SK-N-SH (cell line): ENCODE data around the gene CCDC60. TPM values are rescaled to one million over a fixed set of nuclear protein-coding genes. Genes with fewer than 3 reads are reported as not detected.

ENCODE experiments used
- CTCF ChIA-PET: fragments of 300-600, 350-600 bp; formaldehyde crosslinking; extraction: SDS; loops from one replicate; lab custom pipeline; 2021; lab: Yijun Ruan, JAX
- POLR2A ChIA-PET: fragments of 350-600 bp; sonication (Branson Sonifier 250); formaldehyde crosslinking; extraction: SDS; loops from one replicate; lab custom pipeline; 2020; ENCODE audit warnings: antibody characterized with exemption, inconsistent platforms; lab: Yijun Ruan, JAX
- DNase-seq: peaks from one replicate; pipeline ENCODE4 v3.0.0; 2012
- H2AFZ ChIP-seq: fragments of 200-600 bp; sonication (generic); 2 replicates; pipeline ENCODE4 v1.8.1; 2016; ENCODE audit warnings: antibody characterized with exemption, mild to moderate bottlenecking, low read depth
- H3F3A ChIP-seq: fragments of 200-600 bp; sonication (generic); replicated peaks from 2 replicates; pipeline ENCODE3; 2016; ENCODE audit warnings: antibody characterized with exemption, mild to moderate bottlenecking; ENCODE audit not compliant: insufficient read depth
- H3K27ac ChIP-seq, 2 experiments: fragments of 200-500 bp in 1 of 2; fragments of 200-600 bp in 1 of 2; sonication (Bioruptor generic) in 1 of 2; sonication (generic), shearing (Covaris generic) in 1 of 2; 2 replicates each; pipeline versions ENCODE4 v1.5.1 to v1.6.1; 2014 to 2016; ENCODE audit warnings: low read depth in 2 of 2, inconsistent platforms in 1 of 2, low read length in 1 of 2, mild to moderate bottlenecking in 1 of 2, mixed read lengths in 1 of 2
- H3K27me3 ChIP-seq: fragments of 200-600 bp; sonication (generic), shearing (Covaris generic); 2 replicates; pipeline ENCODE4 v1.6.1; 2016; ENCODE audit warnings: mixed run types; ENCODE audit not compliant: insufficient read depth
- H3K36me3 ChIP-seq, 2 experiments: fragments of 200-500 bp in 1 of 2; fragments of 200-600 bp in 1 of 2; sonication (Bioruptor generic) in 1 of 2; sonication (generic) in 1 of 2; replicated peaks in 1 of 2; 2 replicates each; pipeline versions ENCODE3 to v1.5.1; 2014 to 2016; ENCODE audit warnings: low read length in 1 of 2, mild to moderate bottlenecking in 1 of 2; ENCODE audit not compliant: insufficient read depth in 2 of 2, control insufficient read depth in 1 of 2
- H3K4me1 ChIP-seq, 2 experiments: fragments of 200-500 bp in 1 of 2; fragments of 200-600 bp in 1 of 2; sonication (Bioruptor generic) in 1 of 2; sonication (generic), shearing (Covaris generic) in 1 of 2; 2 replicates each; pipeline versions ENCODE4 v1.5.1 to v1.6.1; 2014 to 2016; ENCODE audit warnings: low read depth in 1 of 2, low read length in 1 of 2, mixed run types in 1 of 2; ENCODE audit not compliant: insufficient read depth in 2 of 2, control insufficient read depth in 1 of 2
- H3K4me2 ChIP-seq: fragments of 200-600 bp; sonication (generic), shearing (Covaris generic); 2 replicates; pipeline ENCODE4 v1.6.1; 2017; ENCODE audit warnings: mixed run types
- H3K4me3 ChIP-seq, 2 experiments: fragments of 200-500 bp in 1 of 2; fragments of 200-600 bp in 1 of 2; sonication (Bioruptor generic) in 1 of 2; sonication (generic), shearing (Covaris generic) in 1 of 2; 2 replicates each; pipeline versions ENCODE4 v1.5.1 to v1.8.1; 2014 to 2016; ENCODE audit warnings: low read depth in 2 of 2, inconsistent platforms in 1 of 2, low read length in 1 of 2, mild to moderate bottlenecking in 1 of 2, mixed read lengths in 1 of 2, moderate library complexity in 1 of 2
- H3K79me2 ChIP-seq: fragments of 200-600 bp; sonication (generic); 2 replicates; pipeline ENCODE4 v1.8.1; 2017; ENCODE audit warnings: mild to moderate bottlenecking; ENCODE audit not compliant: insufficient read depth
- H3K9ac ChIP-seq: fragments of 200-600 bp; sonication (generic); 2 replicates; pipeline ENCODE4 v1.6.1; 2017; ENCODE audit warnings: mixed run types
- H3K9me2 ChIP-seq: fragments of 200-600 bp; sonication (generic); 2 replicates; pipeline ENCODE4 v1.6.1; 2017; ENCODE audit warnings: mixed run types
- H3K9me3 ChIP-seq: fragments of 200-600 bp; sonication (generic); 2 replicates; pipeline ENCODE4 v1.6.1; 2017; ENCODE audit warnings: mixed run types, mild to moderate bottlenecking, moderate library complexity
- H4K20me1 ChIP-seq: fragments of 200-600 bp; sonication (generic); 2 replicates; pipeline ENCODE4 v1.6.1; 2017; ENCODE audit warnings: mild to moderate bottlenecking, mixed run types; ENCODE audit not compliant: insufficient read depth
- EZH2phosphoT487 ChIP-seq: fragments of 200-600 bp; sonication (generic); IDR thresholded peaks from 2 replicates; pipeline ENCODE4 v1.6.1; 2017; ENCODE audit warnings: low read depth, mixed run types, mild to moderate bottlenecking, antibody characterized with exemption, moderate library complexity, borderline replicate concordance
- RAD21 ChIP-seq: IDR thresholded peaks from 2 replicates; pipeline ENCODE4 v1.6.1; 2012; ENCODE audit warnings: mild to moderate bottlenecking, low read length
- RCOR1 ChIP-seq: fragments of 150-350 bp; IDR thresholded peaks from 2 replicates; pipeline ENCODE4 v1.6.1; 2017; ENCODE audit warnings: antibody characterized with exemption, low read length
- REST ChIP-seq: IDR thresholded peaks from 2 replicates; pipeline ENCODE4 v1.6.1; 2012; ENCODE audit warnings: mild to moderate bottlenecking, low read depth, low read length, moderate library complexity
- SIN3A ChIP-seq: IDR thresholded peaks from 2 replicates; pipeline ENCODE4 v1.6.1; 2012; ENCODE audit warnings: low read depth, mild to moderate bottlenecking, low read length, moderate library complexity, borderline replicate concordance
- TCF12 ChIP-seq: IDR thresholded peaks from 2 replicates; pipeline ENCODE4 v1.4.0; 2012
- USF1 ChIP-seq: IDR thresholded peaks from 2 replicates; pipeline ENCODE4 v1.4.0; 2012; ENCODE audit warnings: low read depth, borderline replicate concordance
- WGBS: methylation state at CpG from one replicate; pipeline ENCODE4 v1.1.6; 2017; ENCODE audit warnings: low lambda C conversion rate; 5-methylcytosine and 5-hydroxymethylcytosine counted together
- polyA plus RNA-seq, 3 experiments: library from polyadenylated mRNA; depleted of rRNA; stranded (reverse); fragments of >200 nt; gene quantifications; 2 replicates each; pipeline ENCODE4 v1.2.3, GENCODE V29; 2012
- TF ChIP-seq, protein P1 (sequence below): fragments of 200-600 bp; sonication (generic); IDR thresholded peaks from 2 replicates; pipeline ENCODE4 v1.6.1; 2017; ENCODE audit warnings: antibody characterized with exemption, mild to moderate bottlenecking, moderate library complexity

CCDC60 gene
- polyA plus RNA-seq, 1 of the 3 experiments (the other 2 are of a cell fraction), result not detected

DNA sequence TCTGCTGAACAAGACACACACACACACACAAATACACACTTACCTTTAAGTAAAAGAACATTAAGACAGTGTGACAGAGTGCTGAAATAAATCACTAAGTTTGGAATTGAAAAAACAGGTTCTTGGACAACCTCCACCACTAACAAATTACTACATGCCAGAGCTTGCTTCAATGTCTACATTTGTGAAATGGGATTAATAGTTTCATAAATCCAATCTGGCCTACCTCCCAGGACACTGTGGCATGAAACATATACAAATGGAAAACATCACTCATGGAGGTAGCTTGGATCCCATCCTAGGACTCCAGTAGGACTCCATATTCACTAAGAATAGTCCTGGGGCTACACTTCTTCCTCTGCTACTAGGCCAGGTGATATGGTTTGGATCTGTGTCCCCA, 8.2 kb upstream of the CCDC60 start (continued):
- no peak for TF ChIP-seq REST
- no peak for TF ChIP-seq EZH2phosphoT487

DNA sequence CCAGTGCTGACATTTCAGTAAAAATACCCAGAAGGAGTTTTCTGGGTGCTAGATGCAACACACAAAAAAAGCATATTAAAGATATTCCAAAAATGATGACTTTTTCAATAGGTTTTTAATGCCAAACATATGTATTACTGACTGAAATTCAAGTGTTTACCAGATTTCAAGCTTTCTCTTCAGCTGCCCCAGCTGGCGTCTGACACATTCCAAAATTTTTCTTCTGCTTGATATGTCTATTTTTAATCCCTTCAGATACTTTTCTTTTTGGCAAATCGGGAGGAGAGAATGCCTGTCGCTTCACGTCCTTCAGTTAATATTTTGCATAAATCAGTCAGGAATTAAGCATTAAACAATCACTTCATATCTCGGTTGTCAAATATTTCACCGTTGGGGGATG, 7.1 kb upstream of the CCDC60 start:
- no peak for DNase-seq
- CTCF ChIA-PET, result interaction anchor here (0.7 to 0.8 kb wide), 2 partner anchors 27 to 35 kb away, joined by 3 to 4 read pairs; no protein-coding TSS in a partner anchor

GRCh38 chr12:119328111-119328510, 6.4 kb upstream of the CCDC60 start:
- no peak overlapping the region for H3K9ac ChIP-seq
- no peaks in the 10 kb centered on the region for H4K20me1 ChIP-seq
- H3K4me3 ChIP-seq, result no peak overlapping the region
- POLR2A ChIA-PET, result no interaction called here
- H3K27ac ChIP-seq, result no peak overlapping the region
- DNase-seq, result peak; percentile 46
- H3K36me3 ChIP-seq, result no peaks in the 10 kb centered on the region
- WGBS, result 24% methylated on average over 3 of the region's 3 CpGs
- no peaks in the 10 kb centered on the region for H3K9me2 ChIP-seq
- no peaks in the 10 kb centered on the region for H3K79me2 ChIP-seq
- H3K4me2 ChIP-seq, result no peak overlapping the region
- no peak overlapping the region for H2AFZ ChIP-seq
- H3K27me3 ChIP-seq, result no peaks in the 10 kb centered on the region
- TF ChIP-seq RAD21 (peak; percentile 35), RCOR1 (no peak)
- TF ChIP-seq, protein P1, sequence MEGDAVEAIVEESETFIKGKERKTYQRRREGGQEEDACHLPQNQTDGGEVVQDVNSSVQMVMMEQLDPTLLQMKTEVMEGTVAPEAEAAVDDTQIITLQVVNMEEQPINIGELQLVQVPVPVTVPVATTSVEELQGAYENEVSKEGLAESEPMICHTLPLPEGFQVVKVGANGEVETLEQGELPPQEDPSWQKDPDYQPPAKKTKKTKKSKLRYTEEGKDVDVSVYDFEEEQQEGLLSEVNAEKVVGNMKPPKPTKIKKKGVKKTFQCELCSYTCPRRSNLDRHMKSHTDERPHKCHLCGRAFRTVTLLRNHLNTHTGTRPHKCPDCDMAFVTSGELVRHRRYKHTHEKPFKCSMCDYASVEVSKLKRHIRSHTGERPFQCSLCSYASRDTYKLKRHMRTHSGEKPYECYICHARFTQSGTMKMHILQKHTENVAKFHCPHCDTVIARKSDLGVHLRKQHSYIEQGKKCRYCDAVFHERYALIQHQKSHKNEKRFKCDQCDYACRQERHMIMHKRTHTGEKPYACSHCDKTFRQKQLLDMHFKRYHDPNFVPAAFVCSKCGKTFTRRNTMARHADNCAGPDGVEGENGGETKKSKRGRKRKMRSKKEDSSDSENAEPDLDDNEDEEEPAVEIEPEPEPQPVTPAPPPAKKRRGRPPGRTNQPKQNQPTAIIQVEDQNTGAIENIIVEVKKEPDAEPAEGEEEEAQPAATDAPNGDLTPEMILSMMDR, result peak; percentile 20; the same call in 1 of the 2 replicates
- TF ChIP-seq, all 33 proteins: peak for 2
- no peaks in the 10 kb centered on the region for H3F3A ChIP-seq
- H3K9me3 ChIP-seq, result no peaks in the 10 kb centered on the region
- CTCF ChIA-PET, result interaction anchor here (0.7 to 1.6 kb wide), 3 partner anchors 15 to 35 kb away, joined by 3 to 5 read pairs (median 4); no protein-coding TSS in a partner anchor
- H3K4me1 ChIP-seq, result no peaks in the 10 kb centered on the region

More for the DNA sequence above, 7.1 kb upstream of the CCDC60 start:
- Histone ChIP-seq H3K9ac (no peak overlapping the region), H3K9me3 (no peaks in the 10 kb centered on the region), H3K36me3 (no peaks in the 10 kb centered on the region), H3K4me2 (no peak overlapping the region), H3K27me3 (no peaks in the 10 kb centered on the region), H3K4me3 (no peak overlapping the region), H4K20me1 (no peaks in the 10 kb centered on the region), H3K27ac (no peak overlapping the region), H3K4me1 (no peaks in the 10 kb centered on the region), H2AFZ (no peak overlapping the region), H3F3A (no peaks in the 10 kb centered on the region), H3K79me2 (no peaks in the 10 kb centered on the region), H3K9me2 (no peaks in the 10 kb centered on the region)
- TF ChIP-seq USF1, result no peak
- TF ChIP-seq TCF12, result no peak
- TF ChIP-seq SIN3A, result no peak
- WGBS, result 44% methylated on average over 6 of the region's 6 CpGs
- POLR2A ChIA-PET, result no interaction called here
